Nephron progenitor cell (in vitro differentiated cells): ENCODE results near the gene INSR.

ENCODE experiments used
- DNase-seq: peaks from one replicate; pipeline ENCODE4 v3.0.0; 2021
- H3K27ac Mint-ChIP-seq: 2 replicates; pipeline ENCODE4 v1.8.0; 2021; ENCODE audit warnings: mild to moderate bottlenecking, moderate library complexity, mixed read lengths
- H3K27me3 Mint-ChIP-seq: 2 replicates; pipeline ENCODE4 v1.8.0; 2021; ENCODE audit warnings: mild to moderate bottlenecking, low read depth, mixed read lengths; ENCODE audit not compliant: poor library complexity
- H3K36me3 Mint-ChIP-seq: 2 replicates; pipeline ENCODE4 v1.8.0; 2021; ENCODE audit warnings: low read depth, mixed read lengths
- H3K4me1 Mint-ChIP-seq: 2 replicates; pipeline ENCODE4 v1.8.0; 2021; ENCODE audit warnings: mixed read lengths
- H3K4me3 Mint-ChIP-seq: 2 replicates; pipeline ENCODE4 v1.8.0; 2021; ENCODE audit warnings: mild to moderate bottlenecking, moderate library complexity, mixed read lengths
- H3K9me3 Mint-ChIP-seq: 2 replicates; pipeline ENCODE4 v1.8.0; 2021; ENCODE audit warnings: mild to moderate bottlenecking, moderate library complexity, mixed read lengths
- CTCF ChIP-seq: fragments of 200-600 bp; sonication (generic); IDR thresholded peaks from 2 replicates; pipeline ENCODE4 v1.5.0; 2021; ENCODE audit warnings: antibody characterized with exemption

Gene INSR

GRCh38 chr19:7265963-7266362 lies 28.3 kb downstream of the INSR start:
- Mint-ChIP-seq H3K9me3 (peaks cover 14% of the 10 kb centered on the region), H3K27me3 (peaks cover 6% of the 10 kb centered on the region), H3K4me3 (no peak overlapping the region), H3K36me3 (peaks cover 33% of the 10 kb centered on the region), H3K27ac (no peak overlapping the region), H3K4me1 (peaks cover 28% of the 10 kb centered on the region)
- TF ChIP-seq CTCF: no peak
- DNase-seq: no peak

GRCh38 chr19:7264858-7265257 lies 29.4 kb downstream of the INSR start:
- H3K36me3 Mint-ChIP-seq: peaks cover 33% of the 10 kb centered on the region
- DNase-seq: no peak
- peaks cover 8% of the 10 kb centered on the region for H3K27me3 Mint-ChIP-seq
- H3K27ac Mint-ChIP-seq: no peak overlapping the region
- H3K4me1 Mint-ChIP-seq: peaks cover 30% of the 10 kb centered on the region
- H3K4me3 Mint-ChIP-seq: no peak overlapping the region
- TF ChIP-seq CTCF: no peak
- peaks cover 14% of the 10 kb centered on the region for H3K9me3 Mint-ChIP-seq

GRCh38 chr19:7263521-7263920 lies 30.7 kb downstream of the INSR start:
- Mint-ChIP-seq H3K36me3 (peaks cover 32% of the 10 kb centered on the region), H3K27me3 (peaks cover 12% of the 10 kb centered on the region), H3K4me3 (no peak overlapping the region), H3K4me1 (peaks cover 30% of the 10 kb centered on the region), H3K9me3 (peaks cover 14% of the 10 kb centered on the region), H3K27ac (no peak overlapping the region)
- DNase-seq: no peak
- TF ChIP-seq CTCF: no peak

GRCh38 chr19:7263066-7263465 lies 31.1 kb downstream of the INSR start:
- peaks cover 10% of the 10 kb centered on the region for H3K9me3 Mint-ChIP-seq
- H3K4me1 Mint-ChIP-seq: peaks cover 30% of the 10 kb centered on the region
- no peak overlapping the region for H3K4me3 Mint-ChIP-seq
- TF ChIP-seq CTCF: no peak
- H3K36me3 Mint-ChIP-seq: peaks cover 28% of the 10 kb centered on the region
- no peak for DNase-seq
- H3K27ac Mint-ChIP-seq: peak overlapping the region; percentile 42
- H3K27me3 Mint-ChIP-seq: peaks cover 12% of the 10 kb centered on the region

- no peak for DNase-seq
- H3K9me3 Mint-ChIP-seq: peaks cover 10% of the 10 kb centered on the region
- H3K4me1 Mint-ChIP-seq: peaks cover 30% of the 10 kb centered on the region
- H3K27me3 Mint-ChIP-seq: peaks cover 12% of the 10 kb centered on the region
- H3K36me3 Mint-ChIP-seq: peaks cover 24% of the 10 kb centered on the region
- no peak overlapping the region for H3K4me3 Mint-ChIP-seq
- no peak for TF ChIP-seq CTCF
- no peak overlapping the region for H3K27ac Mint-ChIP-seq
Measured at GRCh38 chr19:7262470-7262869, 31.7 kb downstream of the INSR start.

- Mint-ChIP-seq H3K9me3 (peaks cover 3% of the 10 kb centered on the region), H3K4me3 (no peak overlapping the region), H3K27me3 (peaks cover 12% of the 10 kb centered on the region), H3K36me3 (peaks cover 4% of the 10 kb centered on the region), H3K4me1 (peaks cover 29% of the 10 kb centered on the region), H3K27ac (no peak overlapping the region)
- no peak for DNase-seq
- no peak for TF ChIP-seq CTCF
Measured at GRCh38 chr19:7260161-7260560, 34.1 kb downstream of the INSR start.
